ENCODE results near the gene ACTL6B. TPM values are rescaled to one million over a fixed set of nuclear protein-coding genes. Genes with fewer than 3 reads are reported as not detected.

ACTL6B gene
- total and polyA plus RNA-seq, 2 of the 8 experiments (the other 6 are each of a cell fraction or from before 2014, with no cell fraction given), result 2.1 to 4.5 TPM

GRCh38 chr7:100682228-100682741 is 26.0 kb upstream of the ACTL6B start:
- 0 out of 2 replicates have a peak, but pooled peaks have one; percentile 14 for TF ChIP-seq JUND (IDR thresholded peaks at IDR 0.05; ENCODE audit: low read length)
- no peak for TF ChIP-seq EZH2 (IDR thresholded peaks at IDR 0.05; ENCODE audit: low read depth, low read length, severe bottlenecking)
- no peak for TF ChIP-seq ASH2L (IDR thresholded peaks at IDR 0.05; ENCODE audit: low read length)
- TF ChIP-seq, protein P1, sequence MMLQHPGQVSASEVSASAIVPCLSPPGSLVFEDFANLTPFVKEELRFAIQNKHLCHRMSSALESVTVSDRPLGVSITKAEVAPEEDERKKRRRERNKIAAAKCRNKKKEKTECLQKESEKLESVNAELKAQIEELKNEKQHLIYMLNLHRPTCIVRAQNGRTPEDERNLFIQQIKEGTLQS (IDR thresholded peaks at IDR 0.05; ENCODE audit: insufficient read depth, low read depth, low read length), result no peak
- TF ChIP-seq ZNF274 (IDR thresholded peaks at IDR 0.05; ENCODE audit: borderline replicate concordance, extremely low read depth, low read length), result no peak
- H3K27ac ChIP-seq (ENCODE audit: low read depth, low read length), result no peak overlapping the region
- H3K4me1 ChIP-seq (replicated peaks in 1 of 4; ENCODE audit: control insufficient read depth in 3 of 4, insufficient read depth in 4 of 4, low read length in 3 of 4), result peaks cover 0 to 7% (median 2%) of the 10 kb centered on the region in 4 experiments; a peak in 5 of 7 replicates
- H3K23ac ChIP-seq (ENCODE audit: insufficient read length), result no peak overlapping the region
- no peak overlapping the region for H2AFZ ChIP-seq (ENCODE audit: low read length)
- H2AK5ac ChIP-seq (ENCODE audit: low read depth, low read length), result no peak overlapping the region
- no peak overlapping the region for H3K18ac ChIP-seq (ENCODE audit: extremely low read depth, low read length)
- peaks cover 39 to 97% (median 69%) of the 10 kb centered on the region in 4 experiments for H3K36me3 ChIP-seq (ENCODE audit: control insufficient read depth in 2 of 4, insufficient read depth in 4 of 4, low read length in 3 of 4)
- no peaks in the 10 kb centered on the region for H3K27me3 ChIP-seq (replicated peaks in 1 of 4; ENCODE audit: control insufficient read depth in 3 of 4, extremely low read depth in 1 of 4, insufficient read depth in 3 of 4, low read length in 3 of 4)
- no peak overlapping the region for H2BK5ac ChIP-seq (ENCODE audit: low read depth, low read length)
- H3K79me1 ChIP-seq (ENCODE audit: low read depth, low read length), result no peaks in the 10 kb centered on the region; the same call in none of the 2 replicates
- no peak overlapping the region for H4K91ac ChIP-seq (replicated peaks; ENCODE audit: insufficient read length, low read length)
- CTCF ChIA-PET (ENCODE audit: partially characterized antibody), result interaction anchor here (0.5 to 20.7 kb wide), 13 partner anchors 10 to 217 kb away, joined by 3 to 254 read pairs (median 5); partner anchors contain the start of genes GIGYF1, POP7 and TFR2
- no peak for DNase-seq (ENCODE audit: low read depth in 1 of 2, low spot score in 2 of 2)
- no peak overlapping the region; the same call in 1 of the 2 replicates for H4K8ac ChIP-seq (ENCODE audit: extremely low read depth, insufficient read depth, low read length)
- no peak overlapping the region for H2BK12ac ChIP-seq (ENCODE audit: low read depth, low read length)
- H2BK120ac ChIP-seq (replicated peaks; ENCODE audit: low read depth, low read length), result no peak overlapping the region
- H2BK15ac ChIP-seq (ENCODE audit: low read length), result no peak overlapping the region
- peaks cover 11 to 38% of the 10 kb centered on the region in 2 experiments for H4K20me1 ChIP-seq (replicated peaks in 1 of 2; ENCODE audit: control insufficient read depth in 1 of 2, insufficient read depth in 2 of 2, low read length in 2 of 2)
- H3K4me2 ChIP-seq (ENCODE audit: insufficient read depth in 1 of 2, low read depth in 2 of 2, low read length in 2 of 2), result no peak overlapping the region
- no peaks in the 10 kb centered on the region; the same call in 1 of the 2 replicates for H3K23me2 ChIP-seq (ENCODE audit: low read depth, low read length)
- WGBS, 2 experiments (ENCODE audit: extremely low coverage in 1 of 2, insufficient coverage in 1 of 2, insufficient read length in 1 of 2, insufficient replicate concordance in 2 of 2, low coverage in 1 of 2, low lambda C conversion rate in 2 of 2, missing lambda C conversion rate in 1 of 2), result 92% methylated on average over 23 of the region's 25 CpGs; no CpG with 5 or more reads in 1 of the 2 experiments
- no peak overlapping the region for H3K9ac ChIP-seq (replicated peaks in 1 of 4; ENCODE audit: extremely low read depth in 1 of 4, low read depth in 3 of 4, low read length in 3 of 4)
- POLR2A ChIA-PET (ENCODE audit: partially characterized antibody), result interaction anchor here (0.6 to 14.3 kb wide), 11 partner anchors 3 to 120 kb away, joined by 3 to 257 read pairs (median 4); partner anchors contain the start of genes GIGYF1, LRCH4 and POP7
- 0 out of 4 replicates have a peak, but pooled peaks cover 0 to 3% of the 10 kb centered on the region in 2 experiments for H3K79me2 ChIP-seq (ENCODE audit: control insufficient read depth in 1 of 2, insufficient read depth in 2 of 2, low read length in 2 of 2)
- no peak overlapping the region for H3K4me3 ChIP-seq (ENCODE audit: extremely low read depth in 1 of 4, insufficient read depth in 2 of 4, low read depth in 3 of 4, low read length in 4 of 4)
- no peak overlapping the region for H3K14ac ChIP-seq (ENCODE audit: insufficient read length)
- no peak overlapping the region for H2BK20ac ChIP-seq (ENCODE audit: low read length)
- no peak overlapping the region for H4K5ac ChIP-seq (ENCODE audit: insufficient read length, low read depth, low read length)
- FAIRE-seq, result no peak
- no peak overlapping the region for H3K56ac ChIP-seq (replicated peaks; ENCODE audit: insufficient read length, low read depth, low read length)
- no peaks in the 10 kb centered on the region for H3K9me3 ChIP-seq (ENCODE audit: insufficient read depth in 2 of 2, low read depth in 1 of 2, low read length in 1 of 2)
- H3K4ac ChIP-seq (replicated peaks; ENCODE audit: insufficient read length, low read depth, low read length), result no peak overlapping the region

All from H1 (cell line).